HepG2 (cell line): ENCODE data around the gene PRSS21. TPM values are rescaled to one million over a fixed set of nuclear protein-coding genes. Genes with fewer than 3 reads are reported as not detected.

Source experiments
- CBX5 ChIP-seq: sonication (generic); formaldehyde crosslinking; IDR thresholded peaks from 2 replicates; pipeline ENCODE4 v1.4.0; 2020; ENCODE audit warnings: missing genetic modification reagents, borderline replicate concordance
- FIP1L1 ChIP-seq: fragments of 200-400 bp; formaldehyde crosslinking; IDR thresholded peaks from 2 replicates; pipeline ENCODE4 v1.6.1; 2018; ENCODE audit warnings: low read depth, mild to moderate bottlenecking, low read length, moderate library complexity, borderline replicate concordance; ENCODE audit not compliant: insufficient read depth
- MAZ ChIP-seq, 2 experiments: sonication (generic) in 1 of 2; formaldehyde crosslinking in 1 of 2; IDR thresholded peaks; 2 replicates each; pipeline versions ENCODE4 v1.5.0 to v1.6.1; 2012 to 2020; ENCODE audit warnings: low read depth in 2 of 2, mild to moderate bottlenecking in 2 of 2, borderline replicate concordance in 1 of 2, improper control_type of control experiment in 1 of 2, low read length in 1 of 2, missing genetic modification reagents in 1 of 2, moderate library complexity in 1 of 2
- MBD4 ChIP-seq: IDR thresholded peaks from 2 replicates; pipeline ENCODE4 v1.6.1; 2012; ENCODE audit warnings: low read length, inconsistent platforms, borderline replicate concordance
- ZNF407 ChIP-seq: sonication (generic); formaldehyde crosslinking; IDR thresholded peaks from one replicate; pipeline ENCODE4 v1.5.1; 2020; ENCODE audit warnings: mild to moderate bottlenecking, missing genetic modification reagents; ENCODE audit errors: not compliant biosample characterization
- ZNF577 ChIP-seq: sonication (generic); formaldehyde crosslinking; IDR thresholded peaks from 2 replicates; pipeline ENCODE4 v1.4.0; 2020; ENCODE audit warnings: mild to moderate bottlenecking, low read depth, missing genetic modification reagents, borderline replicate concordance
- polyA plus RNA-seq, 8 experiments: library from polyadenylated mRNA; depleted of rRNA in 3 of 8; stranded (reverse) in 7 of 8; unstranded in 1 of 8; fragments of >200 nt; fragmentation: Illumina TruSeq in 4 of 8; extraction: Trizol in 4 of 8; gene quantifications; 2 replicates each; pipeline versions ENCODE4 v1.2.1 to v1.2.3, GENCODE V29; 2011 to 2016; ENCODE audit warnings: low read depth in 4 of 8, missing spikeins in 1 of 8, mixed read lengths in 1 of 8; ENCODE audit not compliant: insufficient read depth in 1 of 8
- total RNA-seq, 5 experiments: library from RNA; depleted of rRNA; stranded (reverse); fragments of >200 nt; fragmentation: Illumina TruSeq; extraction: Trizol; gene quantifications; 2 replicates each; pipeline ENCODE4 v1.2.3, GENCODE V29; 2016; ENCODE audit warnings: low read depth in 1 of 5

PRSS21 gene
- total and polyA plus RNA-seq, 2 of the 13 experiments (the other 11 are each of a cell fraction or from before 2014, with no cell fraction given): not detected

- TF ChIP-seq ZNF407 (CRISPR knock-in tag) (no peak), MAZ (IDR thresholded peaks at IDR 0.05; ENCODE audit: borderline replicate concordance, low read depth, low read length) (no peak), MAZ (CRISPR knock-in tag; IDR thresholded peaks at IDR 0.05; ENCODE audit: low read depth) (no peak), MBD4 (no peak), ZNF577 (CRISPR knock-in tag) (no peak), FIP1L1 (no peak), CBX5 (no peak)
These were observed 13.4 kb upstream of the PRSS21 start (continued) for GRCh38 chr16:2803545-2804195.
